HepG2 (cell line): ENCODE results near the gene SEPTIN10. TPM values are rescaled to one million over a fixed set of nuclear protein-coding genes. Genes with fewer than 3 reads are reported as not detected.

ENCODE experiments used
- ASH2L ChIP-seq: fragments of 300-600, 200-600 bp; sonication (generic); IDR thresholded peaks from 2 replicates; pipeline ENCODE4 v1.7.0; 2017; ENCODE audit warnings: low read depth, mild to moderate bottlenecking, moderate library complexity, mixed read lengths, low read length; ENCODE audit not compliant: insufficient read length
- EZH2 ChIP-seq: conservative IDR thresholded peaks from 2 replicates; pipeline ENCODE4 v1.6.1; 2012; ENCODE audit warnings: mild to moderate bottlenecking, low read depth, low read length, moderate library complexity
- GATAD2A ChIP-seq: IDR thresholded peaks from 2 replicates; pipeline ENCODE4 v1.6.1; 2016
- HDAC1 ChIP-seq: sonication (generic); formaldehyde crosslinking; IDR thresholded peaks from 2 replicates; pipeline ENCODE4 v1.5.1; 2020; ENCODE audit warnings: mild to moderate bottlenecking, missing genetic modification reagents
- NFKBIZ ChIP-seq: IDR thresholded peaks from 2 replicates; pipeline ENCODE4 v1.6.1; 2018; ENCODE audit warnings: missing genetic modification reagents, missing compliant biosample characterization
- NR2F1 ChIP-seq, 2 experiments: fragments of 450-650 bp in 1 of 2; formaldehyde crosslinking in 1 of 2; IDR thresholded peaks; 2 replicates each; pipeline versions ENCODE4 v1.5.0 to v1.6.1; 2016 to 2020; ENCODE audit warnings: mild to moderate bottlenecking in 1 of 2, missing compliant biosample characterization in 1 of 2, missing genetic modification reagents in 1 of 2, moderate library complexity in 1 of 2
- PCBP1 ChIP-seq: fragments of 200-400 bp; formaldehyde crosslinking; IDR thresholded peaks from 2 replicates; pipeline ENCODE4 v1.6.1; 2017; ENCODE audit warnings: mild to moderate bottlenecking, low read depth, low read length, borderline replicate concordance
- SMARCE1 ChIP-seq: fragments of 450-650 bp; IDR thresholded peaks from 2 replicates; pipeline ENCODE4 v1.6.1; 2017; ENCODE audit warnings: borderline replicate concordance
- ZKSCAN5 ChIP-seq: sonication (generic); formaldehyde crosslinking; IDR thresholded peaks from 2 replicates; pipeline ENCODE4 v1.5.1; 2020; ENCODE audit warnings: mild to moderate bottlenecking, missing genetic modification reagents
- polyA plus RNA-seq, 8 experiments: library from polyadenylated mRNA; depleted of rRNA in 3 of 8; stranded (reverse) in 7 of 8; unstranded in 1 of 8; fragments of >200 nt; fragmentation: Illumina TruSeq in 4 of 8; extraction: Trizol in 4 of 8; gene quantifications; 2 replicates each; pipeline versions ENCODE4 v1.2.1 to v1.2.3, GENCODE V29; 2011 to 2016; ENCODE audit warnings: low read depth in 4 of 8, missing spikeins in 1 of 8, mixed read lengths in 1 of 8; ENCODE audit not compliant: insufficient read depth in 1 of 8
- total RNA-seq, 5 experiments: library from RNA; depleted of rRNA; stranded (reverse); fragments of >200 nt; fragmentation: Illumina TruSeq; extraction: Trizol; gene quantifications; 2 replicates each; pipeline ENCODE4 v1.2.3, GENCODE V29; 2016; ENCODE audit warnings: low read depth in 1 of 5
- TF ChIP-seq, protein P1 (sequence below): sonication (generic); formaldehyde crosslinking; IDR thresholded peaks from 2 replicates; pipeline ENCODE4 v1.4.0; 2020; ENCODE audit warnings: missing genetic modification reagents, low read depth, mild to moderate bottlenecking, borderline replicate concordance
- TF ChIP-seq, protein P2 (sequence below): sonication (generic); formaldehyde crosslinking; IDR thresholded peaks from 2 replicates; pipeline ENCODE4 v1.4.0; 2020; ENCODE audit warnings: missing genetic modification reagents, borderline replicate concordance
- TF ChIP-seq, protein P3 (sequence below): sonication (generic); formaldehyde crosslinking; IDR thresholded peaks from 2 replicates; pipeline ENCODE4 v1.4.0; 2020; ENCODE audit warnings: missing genetic modification reagents
- TF ChIP-seq, protein P4 (sequence below): IDR thresholded peaks from 2 replicates; pipeline ENCODE4 v1.6.1; 2016; ENCODE audit warnings: mild to moderate bottlenecking, missing biosample characterization, missing genetic modification reagents
- TF ChIP-seq, protein P5 (sequence below): sonication (generic); formaldehyde crosslinking; IDR thresholded peaks from 2 replicates; pipeline ENCODE4 v1.4.0; 2020; ENCODE audit warnings: mild to moderate bottlenecking, missing genetic modification reagents, borderline replicate concordance
- TF ChIP-seq, protein P6 (sequence below): sonication (generic); formaldehyde crosslinking; conservative IDR thresholded peaks from 2 replicates; pipeline ENCODE4 v1.4.0; 2020; ENCODE audit warnings: missing genetic modification reagents

The SEPTIN10 gene
- total and polyA plus RNA-seq, 2 of the 13 experiments (the other 11 are each of a cell fraction or from before 2014, with no cell fraction given) = 45.8 to 67.5 TPM

DNA sequence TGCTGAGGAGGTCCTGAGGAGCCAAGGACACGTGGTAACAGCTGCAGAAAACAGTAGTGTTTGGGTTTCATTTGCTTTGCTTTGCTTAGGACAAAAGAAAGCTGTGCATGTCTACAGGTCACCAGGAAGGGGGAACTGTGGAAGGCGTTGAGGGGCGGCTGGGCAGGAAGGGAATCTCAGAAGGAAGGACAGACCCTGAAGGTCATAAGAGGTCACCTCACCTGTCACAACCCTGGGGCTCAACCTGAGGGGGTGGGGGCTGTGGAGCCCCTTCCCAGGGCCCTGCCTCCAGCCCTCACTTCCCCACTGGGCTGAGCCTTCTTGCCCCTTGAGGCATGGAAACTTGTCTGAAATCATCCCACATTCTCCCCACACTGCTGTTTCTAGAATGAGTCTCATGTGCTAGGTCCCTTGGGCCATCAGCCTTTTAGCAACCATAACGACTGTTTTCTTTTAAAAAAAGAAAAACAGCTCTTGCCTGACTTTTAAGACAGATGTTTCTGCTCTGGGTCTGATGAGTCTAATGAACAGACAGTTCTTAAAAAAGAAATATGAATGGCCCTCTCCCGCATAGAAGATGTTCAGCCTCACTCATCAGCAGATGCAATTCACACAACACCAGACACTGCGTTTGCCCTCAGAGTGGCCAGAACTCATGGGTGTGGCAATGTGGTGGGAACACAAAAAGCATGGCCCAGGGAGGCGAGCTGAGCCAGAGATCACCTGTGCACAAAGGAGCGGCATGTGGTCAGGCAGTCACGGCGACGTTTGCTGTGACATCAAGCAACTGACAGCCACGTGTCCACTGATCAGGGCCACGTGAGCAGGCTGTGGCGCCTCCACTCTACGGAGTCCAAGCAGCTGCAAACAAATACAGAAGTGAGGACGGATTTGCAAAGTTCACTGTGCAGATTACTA lies 84.0 kb downstream of the SEPTIN10 start (continued):
- TF ChIP-seq ZKSCAN5 (CRISPR knock-in tag) (no peak), NR2F1 (CRISPR knock-in tag; IDR thresholded peaks at IDR 0.05) (no peak), PCBP1 (no peak), SMARCE1 (no peak), NFKBIZ (CRISPR knock-in tag) (no peak), GATAD2A (CRISPR knock-in tag) (no peak), ASH2L (no peak), EZH2 (no peak), HDAC1 (CRISPR knock-in tag) (no peak)
- TF ChIP-seq, protein P1, sequence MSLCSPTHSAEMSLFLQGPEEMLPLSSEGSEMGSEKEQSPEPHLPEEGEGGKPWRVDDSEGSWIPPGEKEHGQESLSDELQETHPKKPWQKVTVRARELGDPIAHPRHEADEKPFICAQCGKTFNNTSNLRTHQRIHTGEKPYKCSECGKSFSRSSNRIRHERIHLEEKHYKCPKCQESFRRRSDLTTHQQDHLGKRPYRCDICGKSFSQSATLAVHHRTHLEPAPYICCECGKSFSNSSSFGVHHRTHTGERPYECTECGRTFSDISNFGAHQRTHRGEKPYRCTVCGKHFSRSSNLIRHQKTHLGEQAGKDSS (CRISPR knock-in tag) = no peak
- TF ChIP-seq, protein P2, sequence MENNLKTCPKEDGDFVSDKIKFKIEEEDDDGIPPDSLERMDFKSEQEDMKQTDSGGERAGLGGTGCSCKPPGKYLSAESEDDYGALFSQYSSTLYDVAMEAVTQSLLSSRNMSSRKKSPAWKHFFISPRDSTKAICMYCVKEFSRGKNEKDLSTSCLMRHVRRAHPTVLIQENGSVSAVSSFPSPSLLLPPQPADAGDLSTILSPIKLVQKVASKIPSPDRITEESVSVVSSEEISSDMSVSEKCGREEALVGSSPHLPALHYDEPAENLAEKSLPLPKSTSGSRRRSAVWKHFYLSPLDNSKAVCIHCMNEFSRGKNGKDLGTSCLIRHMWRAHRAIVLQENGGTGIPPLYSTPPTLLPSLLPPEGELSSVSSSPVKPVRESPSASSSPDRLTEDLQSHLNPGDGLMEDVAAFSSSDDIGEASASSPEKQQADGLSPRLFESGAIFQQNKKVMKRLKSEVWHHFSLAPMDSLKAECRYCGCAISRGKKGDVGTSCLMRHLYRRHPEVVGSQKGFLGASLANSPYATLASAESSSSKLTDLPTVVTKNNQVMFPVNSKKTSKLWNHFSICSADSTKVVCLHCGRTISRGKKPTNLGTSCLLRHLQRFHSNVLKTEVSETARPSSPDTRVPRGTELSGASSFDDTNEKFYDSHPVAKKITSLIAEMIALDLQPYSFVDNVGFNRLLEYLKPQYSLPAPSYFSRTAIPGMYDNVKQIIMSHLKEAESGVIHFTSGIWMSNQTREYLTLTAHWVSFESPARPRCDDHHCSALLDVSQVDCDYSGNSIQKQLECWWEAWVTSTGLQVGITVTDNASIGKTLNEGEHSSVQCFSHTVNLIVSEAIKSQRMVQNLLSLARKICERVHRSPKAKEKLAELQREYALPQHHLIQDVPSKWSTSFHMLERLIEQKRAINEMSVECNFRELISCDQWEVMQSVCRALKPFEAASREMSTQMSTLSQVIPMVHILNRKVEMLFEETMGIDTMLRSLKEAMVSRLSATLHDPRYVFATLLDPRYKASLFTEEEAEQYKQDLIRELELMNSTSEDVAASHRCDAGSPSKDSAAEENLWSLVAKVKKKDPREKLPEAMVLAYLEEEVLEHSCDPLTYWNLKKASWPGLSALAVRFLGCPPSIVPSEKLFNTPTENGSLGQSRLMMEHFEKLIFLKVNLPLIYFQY = no peak
- TF ChIP-seq, protein P3, sequence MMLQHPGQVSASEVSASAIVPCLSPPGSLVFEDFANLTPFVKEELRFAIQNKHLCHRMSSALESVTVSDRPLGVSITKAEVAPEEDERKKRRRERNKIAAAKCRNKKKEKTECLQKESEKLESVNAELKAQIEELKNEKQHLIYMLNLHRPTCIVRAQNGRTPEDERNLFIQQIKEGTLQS (CRISPR knock-in tag) = no peak
- TF ChIP-seq, protein P4, sequence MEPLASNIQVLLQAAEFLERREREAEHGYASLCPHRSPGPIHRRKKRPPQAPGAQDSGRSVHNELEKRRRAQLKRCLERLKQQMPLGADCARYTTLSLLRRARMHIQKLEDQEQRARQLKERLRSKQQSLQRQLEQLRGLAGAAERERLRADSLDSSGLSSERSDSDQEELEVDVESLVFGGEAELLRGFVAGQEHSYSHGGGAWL = peak; percentile 29; the same call in 1 of the 2 replicates
- TF ChIP-seq, protein P5, sequence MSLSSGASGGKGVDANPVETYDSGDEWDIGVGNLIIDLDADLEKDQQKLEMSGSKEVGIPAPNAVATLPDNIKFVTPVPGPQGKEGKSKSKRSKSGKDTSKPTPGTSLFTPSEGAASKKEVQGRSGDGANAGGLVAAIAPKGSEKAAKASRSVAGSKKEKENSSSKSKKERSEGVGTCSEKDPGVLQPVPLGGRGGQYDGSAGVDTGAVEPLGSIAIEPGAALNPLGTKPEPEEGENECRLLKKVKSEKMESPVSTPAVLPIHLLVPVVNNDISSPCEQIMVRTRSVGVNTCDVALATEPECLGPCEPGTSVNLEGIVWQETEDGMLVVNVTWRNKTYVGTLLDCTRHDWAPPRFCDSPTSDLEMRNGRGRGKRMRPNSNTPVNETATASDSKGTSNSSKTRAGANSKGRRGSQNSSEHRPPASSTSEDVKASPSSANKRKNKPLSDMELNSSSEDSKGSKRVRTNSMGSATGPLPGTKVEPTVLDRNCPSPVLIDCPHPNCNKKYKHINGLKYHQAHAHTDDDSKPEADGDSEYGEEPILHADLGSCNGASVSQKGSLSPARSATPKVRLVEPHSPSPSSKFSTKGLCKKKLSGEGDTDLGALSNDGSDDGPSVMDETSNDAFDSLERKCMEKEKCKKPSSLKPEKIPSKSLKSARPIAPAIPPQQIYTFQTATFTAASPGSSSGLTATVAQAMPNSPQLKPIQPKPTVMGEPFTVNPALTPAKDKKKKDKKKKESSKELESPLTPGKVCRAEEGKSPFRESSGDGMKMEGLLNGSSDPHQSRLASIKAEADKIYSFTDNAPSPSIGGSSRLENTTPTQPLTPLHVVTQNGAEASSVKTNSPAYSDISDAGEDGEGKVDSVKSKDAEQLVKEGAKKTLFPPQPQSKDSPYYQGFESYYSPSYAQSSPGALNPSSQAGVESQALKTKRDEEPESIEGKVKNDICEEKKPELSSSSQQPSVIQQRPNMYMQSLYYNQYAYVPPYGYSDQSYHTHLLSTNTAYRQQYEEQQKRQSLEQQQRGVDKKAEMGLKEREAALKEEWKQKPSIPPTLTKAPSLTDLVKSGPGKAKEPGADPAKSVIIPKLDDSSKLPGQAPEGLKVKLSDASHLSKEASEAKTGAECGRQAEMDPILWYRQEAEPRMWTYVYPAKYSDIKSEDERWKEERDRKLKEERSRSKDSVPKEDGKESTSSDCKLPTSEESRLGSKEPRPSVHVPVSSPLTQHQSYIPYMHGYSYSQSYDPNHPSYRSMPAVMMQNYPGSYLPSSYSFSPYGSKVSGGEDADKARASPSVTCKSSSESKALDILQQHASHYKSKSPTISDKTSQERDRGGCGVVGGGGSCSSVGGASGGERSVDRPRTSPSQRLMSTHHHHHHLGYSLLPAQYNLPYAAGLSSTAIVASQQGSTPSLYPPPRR (CRISPR knock-in tag) = no peak
- TF ChIP-seq, protein P6, sequence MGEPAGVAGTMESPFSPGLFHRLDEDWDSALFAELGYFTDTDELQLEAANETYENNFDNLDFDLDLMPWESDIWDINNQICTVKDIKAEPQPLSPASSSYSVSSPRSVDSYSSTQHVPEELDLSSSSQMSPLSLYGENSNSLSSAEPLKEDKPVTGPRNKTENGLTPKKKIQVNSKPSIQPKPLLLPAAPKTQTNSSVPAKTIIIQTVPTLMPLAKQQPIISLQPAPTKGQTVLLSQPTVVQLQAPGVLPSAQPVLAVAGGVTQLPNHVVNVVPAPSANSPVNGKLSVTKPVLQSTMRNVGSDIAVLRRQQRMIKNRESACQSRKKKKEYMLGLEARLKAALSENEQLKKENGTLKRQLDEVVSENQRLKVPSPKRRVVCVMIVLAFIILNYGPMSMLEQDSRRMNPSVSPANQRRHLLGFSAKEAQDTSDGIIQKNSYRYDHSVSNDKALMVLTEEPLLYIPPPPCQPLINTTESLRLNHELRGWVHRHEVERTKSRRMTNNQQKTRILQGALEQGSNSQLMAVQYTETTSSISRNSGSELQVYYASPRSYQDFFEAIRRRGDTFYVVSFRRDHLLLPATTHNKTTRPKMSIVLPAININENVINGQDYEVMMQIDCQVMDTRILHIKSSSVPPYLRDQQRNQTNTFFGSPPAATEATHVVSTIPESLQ (CRISPR knock-in tag) = no peak
